ENCODE results near the gene RPL18A.

Gene RPL18A

GRCh38 chr19:17859533-17860330, at the start of gene RPL18A:
Gene RPL18A (plus strand): TSS chr19:17859910. CDS start chr19:17859957, 47 bp downstream.
- H3K36me3 ChIP-seq (ENCODE audit: control insufficient read depth in 5 of 5, insufficient read depth in 5 of 5, low read length in 5 of 5), result peaks cover 0 to 35% (median 34%) of the 10 kb centered on the region in 5 donors
- H3K4me3 ChIP-seq (ENCODE audit: low read depth in 1 of 5, low read length in 5 of 5), result peak within 1 kb of the TSS; percentile 97 to 100 (median 98)
- H3K27me3 ChIP-seq (ENCODE audit: control insufficient read depth in 5 of 5, insufficient read depth in 4 of 5, low read length in 5 of 5), result no peaks in the 10 kb centered on the region
- H3K9ac ChIP-seq (ENCODE audit: low read length in 5 of 5), result peak within 1 kb of the TSS; percentile 89 to 99 (median 97)
- peak within 1 kb of the TSS; percentile 77 for H3K27ac ChIP-seq (ENCODE audit: low read depth, low read length)
- H3K9me3 ChIP-seq (ENCODE audit: control insufficient read depth in 5 of 5, low read length in 5 of 5), result no peaks in the 10 kb centered on the region
- peaks cover 8 to 25% (median 24%) of the 10 kb centered on the region in 5 donors for H3K4me1 ChIP-seq (ENCODE audit: control insufficient read depth in 5 of 5, insufficient read depth in 5 of 5, low read length in 5 of 5)

GRCh38 chr19:17811103-17811502, 48.6 kb upstream of the RPL18A start:
- H3K36me3 ChIP-seq (ENCODE audit: control insufficient read depth in 5 of 5, insufficient read depth in 5 of 5, low read length in 5 of 5), result no peaks in the 10 kb centered on the region
- no peak overlapping the region for H3K9ac ChIP-seq (ENCODE audit: low read length in 5 of 5)
- H3K4me3 ChIP-seq (ENCODE audit: low read depth in 1 of 5, low read length in 5 of 5), result no peak overlapping the region
- H3K9me3 ChIP-seq (ENCODE audit: control insufficient read depth in 5 of 5, low read length in 5 of 5), result peaks cover 0 to 13% (median 6%) of the 10 kb centered on the region in 5 donors
- no peaks in the 10 kb centered on the region for H3K4me1 ChIP-seq (ENCODE audit: control insufficient read depth in 5 of 5, insufficient read depth in 5 of 5, low read length in 5 of 5)
- H3K27ac ChIP-seq (ENCODE audit: low read depth, low read length), result no peak overlapping the region
- H3K27me3 ChIP-seq (ENCODE audit: control insufficient read depth in 5 of 5, insufficient read depth in 4 of 5, low read length in 5 of 5), result peaks cover 8 to 13% (median 9%) of the 10 kb centered on the region in 5 donors

- Histone ChIP-seq H3K36me3 (ENCODE audit: control insufficient read depth in 5 of 5, insufficient read depth in 5 of 5, low read length in 5 of 5) (no peaks in the 10 kb centered on the region), H3K27me3 (ENCODE audit: control insufficient read depth in 5 of 5, insufficient read depth in 4 of 5, low read length in 5 of 5) (peaks cover 8 to 13% (median 12%) of the 10 kb centered on the region in 5 donors), H3K4me1 (ENCODE audit: control insufficient read depth in 5 of 5, insufficient read depth in 5 of 5, low read length in 5 of 5) (no peaks in the 10 kb centered on the region), H3K9me3 (ENCODE audit: control insufficient read depth in 5 of 5, low read length in 5 of 5) (peaks cover 0 to 13% (median 6%) of the 10 kb centered on the region in 5 donors), H3K9ac (ENCODE audit: low read length in 5 of 5) (no peak overlapping the region), H3K4me3 (ENCODE audit: low read depth in 1 of 5, low read length in 5 of 5) (no peak overlapping the region), H3K27ac (ENCODE audit: low read depth, low read length) (no peak overlapping the region)
These were observed 48.0 kb upstream of the RPL18A start for GRCh38 chr19:17811681-17812080.

GRCh38 chr19:17812099-17812498, 47.6 kb upstream of the RPL18A start:
- no peak overlapping the region for H3K9ac ChIP-seq (ENCODE audit: low read length in 5 of 5)
- no peaks in the 10 kb centered on the region for H3K4me1 ChIP-seq (ENCODE audit: control insufficient read depth in 5 of 5, insufficient read depth in 5 of 5, low read length in 5 of 5)
- H3K9me3 ChIP-seq (ENCODE audit: control insufficient read depth in 5 of 5, low read length in 5 of 5), result peaks cover 0 to 13% (median 6%) of the 10 kb centered on the region in 5 donors
- H3K36me3 ChIP-seq (ENCODE audit: control insufficient read depth in 5 of 5, insufficient read depth in 5 of 5, low read length in 5 of 5), result no peaks in the 10 kb centered on the region
- peaks cover 8 to 13% (median 12%) of the 10 kb centered on the region in 5 donors for H3K27me3 ChIP-seq (ENCODE audit: control insufficient read depth in 5 of 5, insufficient read depth in 4 of 5, low read length in 5 of 5)
- H3K27ac ChIP-seq (ENCODE audit: low read depth, low read length), result no peak overlapping the region
- H3K4me3 ChIP-seq (ENCODE audit: low read depth in 1 of 5, low read length in 5 of 5), result no peak overlapping the region

GRCh38 chr19:17817668-17818363, 41.9 kb upstream of the RPL18A start:
- H3K4me3 ChIP-seq (ENCODE audit: low read depth in 1 of 5, low read length in 5 of 5), result no peak overlapping the region
- no peaks in the 10 kb centered on the region for H3K9me3 ChIP-seq (ENCODE audit: control insufficient read depth in 5 of 5, low read length in 5 of 5)
- H3K9ac ChIP-seq (ENCODE audit: low read length in 5 of 5), result no peak overlapping the region
- peaks cover 0 to 5% (median 0%) of the 10 kb centered on the region in 5 donors for H3K27me3 ChIP-seq (ENCODE audit: control insufficient read depth in 5 of 5, insufficient read depth in 4 of 5, low read length in 5 of 5)
- H3K27ac ChIP-seq (ENCODE audit: low read depth, low read length), result no peak overlapping the region
- no peaks in the 10 kb centered on the region for H3K4me1 ChIP-seq (ENCODE audit: control insufficient read depth in 5 of 5, insufficient read depth in 5 of 5, low read length in 5 of 5)
- no peaks in the 10 kb centered on the region for H3K36me3 ChIP-seq (ENCODE audit: control insufficient read depth in 5 of 5, insufficient read depth in 5 of 5, low read length in 5 of 5)

GRCh38 chr19:17821190-17821589, 38.5 kb upstream of the RPL18A start, which contains the start of gene INSL3:
Gene INSL3 (minus strand): TSS chr19:17821519. CDS start chr19:17821506, 13 bp downstream.
- no peak within 1 kb of the TSS for H3K9ac ChIP-seq (ENCODE audit: low read length in 5 of 5)
- peaks cover 3 to 11% (median 6%) of the 10 kb centered on the region in 5 donors for H3K27me3 ChIP-seq (ENCODE audit: control insufficient read depth in 5 of 5, insufficient read depth in 4 of 5, low read length in 5 of 5)
- no peaks in the 10 kb centered on the region for H3K36me3 ChIP-seq (ENCODE audit: control insufficient read depth in 5 of 5, insufficient read depth in 5 of 5, low read length in 5 of 5)
- no peaks in the 10 kb centered on the region for H3K4me1 ChIP-seq (ENCODE audit: control insufficient read depth in 5 of 5, insufficient read depth in 5 of 5, low read length in 5 of 5)
- H3K27ac ChIP-seq (ENCODE audit: low read depth, low read length), result no peak within 1 kb of the TSS
- no peak within 1 kb of the TSS for H3K4me3 ChIP-seq (ENCODE audit: low read depth in 1 of 5, low read length in 5 of 5)
- no peaks in the 10 kb centered on the region for H3K9me3 ChIP-seq (ENCODE audit: control insufficient read depth in 5 of 5, low read length in 5 of 5)

- Histone ChIP-seq H3K36me3 (ENCODE audit: control insufficient read depth in 5 of 5, insufficient read depth in 5 of 5, low read length in 5 of 5) (no peaks in the 10 kb centered on the region), H3K27me3 (ENCODE audit: control insufficient read depth in 5 of 5, insufficient read depth in 4 of 5, low read length in 5 of 5) (peaks cover 0 to 12% (median 3%) of the 10 kb centered on the region in 5 donors), H3K4me3 (ENCODE audit: low read depth in 1 of 5, low read length in 5 of 5) (no peak overlapping the region), H3K9ac (ENCODE audit: low read length in 5 of 5) (no peak overlapping the region), H3K27ac (ENCODE audit: low read depth, low read length) (no peak overlapping the region), H3K9me3 (ENCODE audit: control insufficient read depth in 5 of 5, low read length in 5 of 5) (no peaks in the 10 kb centered on the region), H3K4me1 (ENCODE audit: control insufficient read depth in 5 of 5, insufficient read depth in 5 of 5, low read length in 5 of 5) (no peaks in the 10 kb centered on the region)
These were observed 35.4 kb upstream of the RPL18A start for GRCh38 chr19:17824339-17824738.

GRCh38 chr19:17826508-17827056, 33.1 kb upstream of the RPL18A start:
- Histone ChIP-seq H3K9me3 (ENCODE audit: control insufficient read depth in 5 of 5, low read length in 5 of 5) (no peaks in the 10 kb centered on the region), H3K9ac (ENCODE audit: low read length in 5 of 5) (no peak overlapping the region), H3K4me1 (ENCODE audit: control insufficient read depth in 5 of 5, insufficient read depth in 5 of 5, low read length in 5 of 5) (peaks cover 0 to 3% (median 0%) of the 10 kb centered on the region in 5 donors), H3K27me3 (ENCODE audit: control insufficient read depth in 5 of 5, insufficient read depth in 4 of 5, low read length in 5 of 5) (peaks cover 3 to 22% (median 15%) of the 10 kb centered on the region in 5 donors), H3K27ac (ENCODE audit: low read depth, low read length) (no peak overlapping the region), H3K36me3 (ENCODE audit: control insufficient read depth in 5 of 5, insufficient read depth in 5 of 5, low read length in 5 of 5) (peaks cover 0 to 5% (median 0%) of the 10 kb centered on the region in 5 donors), H3K4me3 (ENCODE audit: low read depth in 1 of 5, low read length in 5 of 5) (no peak overlapping the region)

- Histone ChIP-seq H3K9ac (ENCODE audit: low read length in 5 of 5) (no peak overlapping the region), H3K27ac (ENCODE audit: low read depth, low read length) (no peak overlapping the region), H3K9me3 (ENCODE audit: control insufficient read depth in 5 of 5, low read length in 5 of 5) (no peaks in the 10 kb centered on the region), H3K4me1 (ENCODE audit: control insufficient read depth in 5 of 5, insufficient read depth in 5 of 5, low read length in 5 of 5) (peaks cover 0 to 3% (median 0%) of the 10 kb centered on the region in 5 donors), H3K4me3 (ENCODE audit: low read depth in 1 of 5, low read length in 5 of 5) (peak overlapping the region in 1 of 5 donors; percentile 10), H3K36me3 (ENCODE audit: control insufficient read depth in 5 of 5, insufficient read depth in 5 of 5, low read length in 5 of 5) (peaks cover 0 to 13% (median 0%) of the 10 kb centered on the region in 5 donors), H3K27me3 (ENCODE audit: control insufficient read depth in 5 of 5, insufficient read depth in 4 of 5, low read length in 5 of 5) (peaks cover 0 to 19% (median 9%) of the 10 kb centered on the region in 5 donors)
These were observed 29.7 kb upstream of the RPL18A start for GRCh38 chr19:17829855-17830566.
